K562 (cell line): Measurements from ENCODE around the gene OIT3. TPM values are rescaled to one million over a fixed set of nuclear protein-coding genes. Genes with fewer than 3 reads are reported as not detected.

Experiments used
- ATAC-seq: fragments of 200-7000 bp; cut with Tn5 transposase; 3 replicates; pipeline ENCODE4 v1.9.1; 2020; ENCODE audit warnings: moderate library complexity
- BruUV-seq: library from RNA; stranded (reverse); fragments of 400-500 nt; replicated peaks from 2 replicates; lab custom pipeline; 2021; lab: Mats Ljungman, UMichigan
- CTCF ChIA-PET: fragments of 300-600 bp; formaldehyde crosslinking; extraction: SDS; loops from one replicate; lab custom pipeline; 2021; ENCODE audit warnings: low intra/inter-chr PET ratio; lab: Yijun Ruan, JAX
- POLR2A ChIA-PET: fragments of 300-600, 350-650 bp; sonication (Branson Sonifier 250); formaldehyde crosslinking; extraction: SDS; loops from one replicate; lab custom pipeline; 2021; ENCODE audit warnings: antibody characterized with exemption, inconsistent platforms; lab: Yijun Ruan, JAX
- DNase-seq, 4 experiments: peaks; one replicate each; pipeline versions ENCODE4 v3.0.0 to v3.0.0-alpha.2; 2011 to 2018; ENCODE audit warnings: low spot score in 3 of 4, mixed read lengths in 3 of 4; ENCODE audit errors: extremely low read depth in 1 of 4
- FAIRE-seq: peaks from 2 replicates; lab custom pipeline; 2011; peaks lifted over from hg19 to GRCh38; lab: Jason Lieb, UNC
- H2AFZ ChIP-seq: 2 replicates; pipeline ENCODE4 v1.6.0; 2011; ENCODE audit warnings: low read depth, low read length, control low read depth, inconsistent platforms
- H3K27ac ChIP-seq: fragments of 200-600 bp; 3 replicates; pipeline ENCODE4 v1.8.0; 2011; ENCODE audit warnings: low read depth, mild to moderate bottlenecking, control low read depth, inconsistent platforms, low read length, moderate library complexity, mixed read lengths; ENCODE audit errors: extremely low read depth
- H3K27me3 ChIP-seq, 2 experiments: fragments of 300-600 bp in 1 of 2; 2 replicates in 1 of 2; 3 replicates in 1 of 2; pipeline versions ENCODE4 v1.6.0 to v1.8.0; 2011; ENCODE audit warnings: inconsistent platforms in 2 of 2, low read length in 2 of 2, mild to moderate bottlenecking in 1 of 2, mixed read lengths in 1 of 2, moderate library complexity in 1 of 2; ENCODE audit not compliant: control insufficient read depth in 2 of 2, insufficient read depth in 2 of 2
- H3K36me3 ChIP-seq: fragments of 300-600 bp; 3 replicates; pipeline ENCODE4 v1.8.0; 2011; ENCODE audit warnings: mild to moderate bottlenecking, low read length, inconsistent platforms; ENCODE audit not compliant: control insufficient read depth, insufficient read depth
- H3K4me1 ChIP-seq, 2 experiments: fragments of 200-600 bp in 1 of 2; replicated peaks in 1 of 2; 2 replicates in 1 of 2; 3 replicates in 1 of 2; pipeline versions ENCODE4 v1.5.1 to v1.8.0; 2011; ENCODE audit warnings: inconsistent platforms in 2 of 2, low read length in 2 of 2, mild to moderate bottlenecking in 1 of 2, mixed read lengths in 1 of 2, moderate library complexity in 1 of 2; ENCODE audit not compliant: control insufficient read depth in 2 of 2, insufficient read depth in 2 of 2
- H3K4me2 ChIP-seq: 2 replicates; pipeline ENCODE4 v1.6.1; 2011; ENCODE audit warnings: low read length, control low read depth, inconsistent platforms, mixed read lengths; ENCODE audit not compliant: insufficient read depth
- H3K4me3 ChIP-seq: fragments of 200-600 bp; sonication (generic), shearing (Covaris generic); 2 replicates; pipeline ENCODE4 v1.5.1; 2016; ENCODE audit warnings: control low read depth, inconsistent platforms
- H3K79me2 ChIP-seq: fragments of 200-600 bp; 3 replicates; pipeline ENCODE4 v1.8.0; 2011; ENCODE audit warnings: low read length, inconsistent platforms; ENCODE audit not compliant: control insufficient read depth, insufficient read depth
- H3K9ac ChIP-seq, 2 experiments: 2 replicates each; pipeline versions ENCODE4 v1.6.0 to v1.6.1; 2011; ENCODE audit warnings: low read depth in 2 of 2, low read length in 2 of 2, control low read depth in 1 of 2, inconsistent platforms in 1 of 2, mild to moderate bottlenecking in 1 of 2, mixed read lengths in 1 of 2; ENCODE audit not compliant: insufficient read depth in 1 of 2
- H3K9me1 ChIP-seq: one replicate; pipeline ENCODE4 v1.6.0; 2011; ENCODE audit warnings: inconsistent platforms, mild to moderate bottlenecking, low read length, moderate library complexity; ENCODE audit not compliant: control insufficient read depth, insufficient read depth
- H3K9me3 ChIP-seq: replicated peaks from 2 replicates; pipeline ENCODE4 v1.5.1; 2011; ENCODE audit warnings: low read depth, low read length, inconsistent platforms; ENCODE audit not compliant: control insufficient read depth, insufficient read depth
- H4K20me1 ChIP-seq: replicated peaks from 2 replicates; pipeline ENCODE4 v1.6.1; 2011; ENCODE audit warnings: low read length, inconsistent platforms, mixed read lengths; ENCODE audit not compliant: control insufficient read depth, insufficient read depth
- CBFA2T2 ChIP-seq: fragments of 450-650 bp; conservative IDR thresholded peaks from 2 replicates; pipeline ENCODE4 v1.6.1; 2017; ENCODE audit warnings: mild to moderate bottlenecking
- NFIC ChIP-seq: fragments of 450-650 bp; IDR thresholded peaks from 2 replicates; pipeline ENCODE4 v1.6.1; 2017; ENCODE audit warnings: mild to moderate bottlenecking, inconsistent platforms
- ZBTB40 ChIP-seq, 2 experiments: fragments of 450-650 bp in 1 of 2; sonication (generic) in 1 of 2; formaldehyde crosslinking in 1 of 2; IDR thresholded peaks; 2 replicates each; pipeline versions ENCODE4 v1.7.1 to v1.9.0; 2016 to 2022; ENCODE audit warnings: inconsistent platforms in 1 of 2, mild to moderate bottlenecking in 1 of 2, missing genetic modification reagents in 1 of 2
- ZFX ChIP-seq: sonication (generic); formaldehyde crosslinking; IDR thresholded peaks from 2 replicates; pipeline ENCODE4 v1.8.0; 2022; ENCODE audit warnings: mild to moderate bottlenecking, missing genetic modification reagents, moderate library complexity
- in situ Hi-C: fragments of 300-500 bp; cut with MboI; formaldehyde crosslinking; loops from 4 replicates; pipeline ENCODE4 v1.15.0; 2018; ENCODE audit warnings: inconsistent platforms, mixed read lengths
- intact Hi-C: fragments of 100-400 bp; cut with micrococcal nuclease; formaldehyde crosslinking; loops from 2 replicates; pipeline ENCODE4 v1.14.2; 2022
- polyA plus RNA-seq, 8 experiments: library from polyadenylated mRNA; depleted of rRNA in 4 of 8; stranded (reverse) in 5 of 8; unstranded in 3 of 8; fragments of >200 nt; fragmentation: Nextera tagmentation in 2 of 8; fragmentation: Illumina TruSeq in 1 of 8; extraction: Ambion mirVana in 2 of 8; extraction: Trizol in 1 of 8; gene quantifications; 2 replicates each; pipeline versions ENCODE4 v1.2.1 to v1.2.3, GENCODE V29; 2011 to 2014; ENCODE audit warnings: inconsistent platforms in 1 of 8, missing spikeins in 1 of 8
- total RNA-seq, 7 experiments: library from RNA; depleted of rRNA in 6 of 7; stranded (reverse); fragments of >200 nt in 6 of 7; fragmentation: Illumina TruSeq in 2 of 7; extraction: Trizol in 2 of 7; gene quantifications; 2 replicates each; pipeline versions ENCODE4 v1.2.1 to v1.2.3, GENCODE V29; 2011 to 2021; ENCODE audit warnings: low replicate concordance in 1 of 7

OIT3 gene
- total and polyA plus RNA-seq, 9 of the 15 experiments (the other 6 are each of a cell fraction or from before 2014, with no cell fraction given): not detected

GRCh38 chr10:72910705-72911104 is 17.2 kb downstream of the OIT3 start:
- no peak for TF ChIP-seq CBFA2T2
- TF ChIP-seq ZFX (CRISPR knock-in tag): no peak
- peak; percentile 96 for TF ChIP-seq ZBTB40 (IDR thresholded peaks at IDR 0.05)
- TF ChIP-seq ZBTB40 (CRISPR knock-in tag; IDR thresholded peaks at IDR 0.05): peak; percentile 81
- TF ChIP-seq NFIC: peak; percentile 48; the same call in 1 of the 2 replicates
- H3K79me2 ChIP-seq: no peaks in the 10 kb centered on the region
- H3K27me3 ChIP-seq: no peaks in the 10 kb centered on the region
- peaks cover 0 to 7% of the 10 kb centered on the region in 2 experiments; a peak in 3 of 5 replicates for H3K4me1 ChIP-seq
- intact Hi-C loops: no loop called here
- DNase-seq: no peak
- H2AFZ ChIP-seq: peak overlapping the region; percentile 29; the same call in 1 of the 2 replicates
- no peaks in the 10 kb centered on the region for H3K9me3 ChIP-seq
- no peaks in the 10 kb centered on the region for H3K36me3 ChIP-seq
- no peak overlapping the region for H3K27ac ChIP-seq
- no peak for FAIRE-seq
- no peaks in the 10 kb centered on the region for H3K9me1 ChIP-seq
- no TSS peak for BruUV-seq
- in situ Hi-C loops: no loop called here
- H4K20me1 ChIP-seq: no peaks in the 10 kb centered on the region
- H3K4me3 ChIP-seq: no peak overlapping the region
- ChIA-PET POLR2A (interaction anchor here (0.7 to 2.4 kb wide), 3 partner anchors 10 to 14 kb away, joined by 4 to 8 read pairs (median 4); no protein-coding TSS in a partner anchor), CTCF (no interaction called here)
- H3K9ac ChIP-seq: no peak overlapping the region
- no peak overlapping the region for H3K4me2 ChIP-seq
- no peak for ATAC-seq
